K562 (cell line): ENCODE results near the gene REM2. TPM values are rescaled to one million over a fixed set of nuclear protein-coding genes. Genes with fewer than 3 reads are reported as not detected.

ENCODE experiments used
- ATF6 ChIP-seq: sonication (generic); formaldehyde crosslinking; IDR thresholded peaks from 2 replicates; pipeline ENCODE4 v1.4.0; 2020; ENCODE audit warnings: mild to moderate bottlenecking, missing genetic modification reagents
- CLOCK ChIP-seq: fragments of 250-450 bp; sonication (Bioruptor Pico); IDR thresholded peaks from 2 replicates; pipeline ENCODE4 v1.4.0; 2020; ENCODE audit warnings: mild to moderate bottlenecking, moderate library complexity, borderline replicate concordance
- ELF2 ChIP-seq: fragments of 250-450 bp; sonication (Bioruptor Pico); IDR thresholded peaks from 2 replicates; pipeline ENCODE4 v1.5.0; 2021; ENCODE audit warnings: mild to moderate bottlenecking
- IRF1 ChIP-seq: sonication (generic); formaldehyde crosslinking; IDR thresholded peaks from 2 replicates; pipeline ENCODE4 v1.8.0; 2022; ENCODE audit warnings: missing genetic modification reagents, mild to moderate bottlenecking, borderline replicate concordance
- IRF2 ChIP-seq: sonication (generic); formaldehyde crosslinking; IDR thresholded peaks from 2 replicates; pipeline ENCODE4 v1.8.1; 2022; ENCODE audit warnings: mild to moderate bottlenecking, missing genetic modification reagents
- LEF1 ChIP-seq: fragments of 450-650 bp; IDR thresholded peaks from 2 replicates; pipeline ENCODE4 v1.6.1; 2016; ENCODE audit warnings: mild to moderate bottlenecking
- NKRF ChIP-seq: fragments of 450-650 bp; IDR thresholded peaks from 2 replicates; pipeline ENCODE4 v1.6.1; 2016; ENCODE audit warnings: borderline replicate concordance
- NONO ChIP-seq, 2 experiments: fragments of 200-400 bp in 1 of 2; fragments of 450-650 bp in 1 of 2; formaldehyde crosslinking in 1 of 2; IDR thresholded peaks; 2 replicates each; pipeline ENCODE4 v1.6.1; 2017; ENCODE audit warnings: low read depth in 2 of 2, mild to moderate bottlenecking in 2 of 2, moderate library complexity in 2 of 2, low read length in 1 of 2
- SIN3B ChIP-seq: fragments of 450-650 bp; IDR thresholded peaks from 2 replicates; pipeline ENCODE4 v1.6.1; 2017; ENCODE audit warnings: low read depth, mild to moderate bottlenecking, moderate library complexity
- SNIP1 ChIP-seq: fragments of 450-650 bp; IDR thresholded peaks from 2 replicates; pipeline ENCODE4 v1.7.1; 2017; ENCODE audit warnings: low read depth, mild to moderate bottlenecking
- SNRNP70 ChIP-seq: fragments of 200-400 bp; formaldehyde crosslinking; optimal IDR thresholded peaks from 2 replicates; pipeline ENCODE3; 2017; ENCODE audit warnings: low read depth, low read length
- SRSF7 ChIP-seq: fragments of 200-400 bp; formaldehyde crosslinking; optimal IDR thresholded peaks from 2 replicates; pipeline ENCODE3; 2017; ENCODE audit warnings: mild to moderate bottlenecking, low read depth, low read length
- TRIM28 ChIP-seq: fragments of 450-650 bp; IDR thresholded peaks from 2 replicates; pipeline ENCODE4 v1.6.1; 2017
- WHSC1 ChIP-seq: IDR thresholded peaks from one replicate; pipeline ENCODE4 v1.6.1; 2012; ENCODE audit warnings: low read length, control low read depth, inconsistent platforms
- ZBTB34 ChIP-seq: fragments of 250-450 bp; sonication (Bioruptor Pico); IDR thresholded peaks from 2 replicates; pipeline ENCODE4 v1.8.0; 2021; ENCODE audit warnings: mild to moderate bottlenecking, moderate library complexity
- ZKSCAN8 ChIP-seq: fragments of 200-800 bp; sonication (Bioruptor generic); IDR thresholded peaks from 2 replicates; pipeline ENCODE4 v1.6.1; 2016; ENCODE audit warnings: missing genetic modification characterization, missing compliant biosample characterization
- ZNF165 ChIP-seq: fragments of 250-450 bp; sonication (Bioruptor Pico); IDR thresholded peaks from 2 replicates; pipeline ENCODE4 v1.4.0; 2020; ENCODE audit warnings: borderline replicate concordance
- ZNF75A ChIP-seq: fragments of 450-650 bp; formaldehyde crosslinking; IDR thresholded peaks from 2 replicates; pipeline ENCODE4 v1.4.0; 2020; ENCODE audit warnings: mild to moderate bottlenecking
- ZSCAN32 ChIP-seq: fragments of 450-650 bp; formaldehyde crosslinking; IDR thresholded peaks from 2 replicates; pipeline ENCODE4 v1.4.0; 2020; ENCODE audit warnings: mild to moderate bottlenecking, moderate library complexity
- polyA plus RNA-seq, 8 experiments: library from polyadenylated mRNA; depleted of rRNA in 4 of 8; stranded (reverse) in 5 of 8; unstranded in 3 of 8; fragments of >200 nt; fragmentation: Nextera tagmentation in 2 of 8; fragmentation: Illumina TruSeq in 1 of 8; extraction: Ambion mirVana in 2 of 8; extraction: Trizol in 1 of 8; gene quantifications; 2 replicates each; pipeline versions ENCODE4 v1.2.1 to v1.2.3, GENCODE V29; 2011 to 2014; ENCODE audit warnings: inconsistent platforms in 1 of 8, missing spikeins in 1 of 8
- total RNA-seq, 7 experiments: library from RNA; depleted of rRNA in 6 of 7; stranded (reverse); fragments of >200 nt in 6 of 7; fragmentation: Illumina TruSeq in 2 of 7; extraction: Trizol in 2 of 7; gene quantifications; 2 replicates each; pipeline versions ENCODE4 v1.2.1 to v1.2.3, GENCODE V29; 2011 to 2021; ENCODE audit warnings: low replicate concordance in 1 of 7

Gene REM2
- total and polyA plus RNA-seq, 9 of the 15 experiments (the other 6 are each of a cell fraction or from before 2014, with no cell fraction given), result 0.18 to 1.0 (median 0.38) TPM

GRCh38 chr14:22897357-22897756 is 14.3 kb downstream of the REM2 start (continued):
- TF ChIP-seq ATF6 (CRISPR knock-in tag) (no peak), LEF1 (peak; percentile 69; the same call in 1 of the 2 replicates), TRIM28 (peak; percentile 88), SRSF7 (no peak), WHSC1 (no peak), SNIP1 (no peak), ZBTB34 (CRISPR knock-in tag) (no peak), CLOCK (CRISPR knock-in tag) (no peak), SNRNP70 (no peak), IRF1 (no peak), ZNF75A (CRISPR knock-in tag) (no peak), IRF2 (CRISPR knock-in tag) (no peak), ZSCAN32 (CRISPR knock-in tag) (no peak), NKRF (no peak), SIN3B (no peak), ELF2 (CRISPR knock-in tag) (no peak), ZKSCAN8 (no peak), ZNF165 (CRISPR knock-in tag) (no peak), NONO (IDR thresholded peaks at IDR 0.05; ENCODE audit: low read depth in 2 of 2, low read length in 1 of 2) (no peak)
